Mucosa of gallbladder (tissue), 1 donor: ENCODE results near the gene PRR23B. TPM values are rescaled to one million over a fixed set of nuclear protein-coding genes. Genes with fewer than 3 reads are reported as not detected.

ENCODE experiments used
- DNase-seq: peaks from one replicate; pipeline ENCODE4 v3.0.0-alpha.2; 2020; ENCODE audit warnings: low spot score
- total RNA-seq: library from RNA; stranded (reverse); gene quantifications from one replicate; pipeline ENCODE4 v1.2.1, GENCODE V29; 2021
- donor health status: DM: no; HTN: no; CAD: no.

Gene PRR23B
- total RNA-seq, 1 donor from 2014 or later: not detected

DNA sequence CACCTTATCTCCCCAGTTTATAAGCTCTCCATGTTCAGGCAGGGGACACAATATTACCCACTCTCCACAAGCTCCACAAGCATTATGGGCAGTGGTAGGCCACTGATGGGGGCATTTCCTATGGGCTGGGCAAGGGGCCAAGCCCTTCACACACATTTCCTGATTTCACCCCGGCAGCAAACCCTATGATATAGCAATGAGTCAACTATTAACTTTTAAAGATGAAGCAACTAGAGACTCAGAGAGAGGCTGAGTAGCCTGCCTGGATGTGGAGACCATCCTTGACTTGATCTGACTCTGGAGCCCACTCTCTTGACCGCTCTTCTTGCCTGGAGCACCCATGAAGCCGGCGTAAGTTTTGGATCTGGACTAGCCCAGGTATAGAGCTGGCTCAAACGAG, 46.3 kb downstream of the PRR23B start:
- DNase-seq: no peak

DNA sequence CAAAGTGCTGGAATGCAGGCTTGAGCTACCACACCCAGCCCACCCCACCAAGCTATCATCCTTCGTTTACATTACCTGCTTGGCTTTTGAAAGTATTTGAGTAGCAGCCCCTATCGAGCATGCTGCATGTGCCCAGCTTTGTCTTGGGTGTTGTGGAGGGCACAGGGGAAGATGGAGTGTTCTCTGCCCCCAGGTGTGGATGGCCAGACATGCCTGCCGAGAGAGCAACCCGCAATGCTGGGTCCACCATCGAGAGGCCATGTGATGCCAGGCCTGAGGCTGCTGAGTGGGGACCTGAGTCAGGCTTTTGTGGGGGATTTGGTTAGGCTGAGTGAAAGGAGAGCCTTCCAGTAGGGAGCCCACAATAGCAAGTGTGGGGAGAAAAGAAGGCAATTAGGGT, 47.8 kb downstream of the PRR23B start:
- no peak for DNase-seq

DNA sequence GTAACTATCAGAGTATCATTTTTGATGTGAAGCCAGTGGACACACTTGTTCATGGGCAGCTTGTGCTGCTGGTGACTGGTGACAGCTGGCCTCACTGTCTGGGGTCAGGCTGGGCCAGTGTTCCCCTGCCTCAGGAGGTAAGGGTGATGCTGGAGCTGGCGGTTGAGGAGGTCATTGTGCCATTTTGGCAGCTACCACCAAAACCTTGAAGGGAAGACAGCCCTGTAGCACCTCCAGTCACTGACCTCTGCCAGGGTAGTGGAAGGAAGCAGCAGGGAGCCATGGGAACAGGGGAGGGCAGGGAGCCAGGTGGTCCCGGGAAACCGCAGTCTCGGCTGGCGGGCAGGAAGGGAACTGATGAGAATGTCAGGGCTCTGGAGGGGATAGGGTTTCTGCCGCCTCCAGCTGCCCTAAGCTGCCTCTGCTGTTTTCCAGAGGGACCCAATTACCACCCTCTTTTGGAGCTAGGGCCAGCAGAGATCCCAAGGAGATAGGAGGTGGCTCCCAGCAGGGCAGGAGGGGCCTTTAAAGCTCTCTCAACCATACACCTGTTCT, 48.9 kb downstream of the PRR23B start:
- no peak for DNase-seq

Other genes with a start within 250 kb of the PRR23B start
- gene PIK3CB, start 186.0 kb downstream of the PRR23B start, total RNA-seq: 28.9 TPM
- gene FOXL2, start 73.8 kb downstream of the PRR23B start, total RNA-seq: 0.14 TPM
- 0.09 TPM for gene FOXL2NB, start 73.7 kb downstream of the PRR23B start, total RNA-seq
- not detected for gene PRR23A, start 14.7 kb downstream of the PRR23B start, total RNA-seq
- not detected for gene PRR23C, start 24.0 kb upstream of the PRR23B start, total RNA-seq